ENCODE measurements around the gene ALAS1. TPM values are rescaled to one million over a fixed set of nuclear protein-coding genes. Genes with fewer than 3 reads are reported as not detected.
A peak's percentile ranks its signal among the peaks of the same experiment; 100 is the strongest.

Gene ALAS1
- total RNA-seq, 1 donor from 2014 or later: 78.9 TPM

GRCh38 chr3:52225452-52226228 is 27.7 kb downstream of the ALAS1 start, which contains the start of gene TLR9:
Gene TLR9, minus strand, starts transcription at chr3:52225645. Its CDS starts 116 bp downstream, at chr3:52225529.
- Histone ChIP-seq H3K27me3 (no peaks in the 10 kb centered on the region), H3K4me3 (no peak within 1 kb of the TSS), H3K4me1 (peaks cover 7% of the 10 kb centered on the region), H3K36me3 (peaks cover 28% of the 10 kb centered on the region), H3K27ac (no peak within 1 kb of the TSS), H3K9me3 (no peaks in the 10 kb centered on the region)
- intact Hi-C loops (cut with DNase I): no loop called here
- TF ChIP-seq CTCF (IDR thresholded peaks at IDR 0.05): no peak
- peak; percentile 57 for DNase-seq
- ATAC-seq: no peak

- peaks cover 35% of the 10 kb centered on the region for H3K36me3 ChIP-seq
- no peaks in the 10 kb centered on the region for H3K4me1 ChIP-seq
- no peaks in the 10 kb centered on the region for H3K9me3 ChIP-seq
- TF ChIP-seq CTCF (IDR thresholded peaks at IDR 0.05): no peak
- no peak overlapping the region for H3K27ac ChIP-seq
- intact Hi-C loops (cut with DNase I): no loop called here
- no peak for ATAC-seq
- no peaks in the 10 kb centered on the region for H3K27me3 ChIP-seq
- peak; percentile 57 for DNase-seq
- H3K4me3 ChIP-seq: no peak overlapping the region
Measured at GRCh38 chr3:52226229-52226817, 28.4 kb downstream of the ALAS1 start.

- Histone ChIP-seq H3K27me3 (no peaks in the 10 kb centered on the region), H3K4me3 (no peak overlapping the region), H3K27ac (no peak overlapping the region), H3K4me1 (no peaks in the 10 kb centered on the region), H3K9me3 (no peaks in the 10 kb centered on the region), H3K36me3 (peaks cover 43% of the 10 kb centered on the region)
- intact Hi-C loops (cut with DNase I): no loop called here
- no peak for ATAC-seq
- peak; percentile 34 for DNase-seq
- no peak for TF ChIP-seq CTCF (IDR thresholded peaks at IDR 0.05)
Measured at GRCh38 chr3:52227117-52227516, 29.2 kb downstream of the ALAS1 start.

- intact Hi-C loops (cut with DNase I): no loop called here
- no peaks in the 10 kb centered on the region for H3K4me1 ChIP-seq
- no peak for ATAC-seq
- peaks cover 48% of the 10 kb centered on the region for H3K36me3 ChIP-seq
- no peak for DNase-seq
- H3K4me3 ChIP-seq: no peak overlapping the region
- H3K9me3 ChIP-seq: no peaks in the 10 kb centered on the region
- TF ChIP-seq CTCF (IDR thresholded peaks at IDR 0.05): no peak
- H3K27ac ChIP-seq: no peak overlapping the region
- H3K27me3 ChIP-seq: no peaks in the 10 kb centered on the region
Measured at GRCh38 chr3:52227766-52228165, 29.8 kb downstream of the ALAS1 start.

- ATAC-seq (no peak), DNase-seq (peak; percentile 59)
- Histone ChIP-seq H3K27ac (no peak overlapping the region), H3K4me1 (no peaks in the 10 kb centered on the region), H3K27me3 (no peaks in the 10 kb centered on the region), H3K36me3 (peaks cover 49% of the 10 kb centered on the region), H3K9me3 (no peaks in the 10 kb centered on the region), H3K4me3 (no peak overlapping the region)
- no peak for TF ChIP-seq CTCF (IDR thresholded peaks at IDR 0.05)
- intact Hi-C loops (cut with DNase I): no loop called here
Measured at GRCh38 chr3:52228266-52228665, 30.3 kb downstream of the ALAS1 start.

Measured in upper lobe of right lung (tissue), 1 donor.